ENCODE results near the gene SSBP2. TPM values are rescaled to one million over a fixed set of nuclear protein-coding genes. Genes with fewer than 3 reads are reported as not detected.

Gene SSBP2
- total RNA-seq, 1 donor: 34.3 TPM

DNA sequence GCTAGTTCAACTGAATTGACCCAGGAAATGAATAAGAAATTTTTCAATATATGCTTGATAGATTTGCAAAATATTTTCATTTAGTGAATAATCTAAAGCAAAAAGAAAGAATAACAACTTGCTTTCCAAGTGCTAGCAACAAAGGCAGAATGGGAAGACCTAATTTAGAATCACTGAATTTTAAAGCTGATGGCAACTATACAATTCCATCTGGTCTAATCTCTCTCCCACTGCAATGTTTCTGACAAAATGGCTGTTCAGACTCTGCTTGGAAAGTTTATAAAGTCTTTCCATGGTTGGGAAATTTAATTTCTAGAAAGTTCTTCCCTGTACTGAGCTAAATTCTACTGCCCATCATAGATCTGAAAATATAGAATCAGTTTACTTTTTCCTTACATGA is 281.2 kb downstream of the SSBP2 start:
- no peak overlapping the region for H3K4me3 ChIP-seq (ENCODE audit: low read depth, low read length)
- TF ChIP-seq, protein P1, sequence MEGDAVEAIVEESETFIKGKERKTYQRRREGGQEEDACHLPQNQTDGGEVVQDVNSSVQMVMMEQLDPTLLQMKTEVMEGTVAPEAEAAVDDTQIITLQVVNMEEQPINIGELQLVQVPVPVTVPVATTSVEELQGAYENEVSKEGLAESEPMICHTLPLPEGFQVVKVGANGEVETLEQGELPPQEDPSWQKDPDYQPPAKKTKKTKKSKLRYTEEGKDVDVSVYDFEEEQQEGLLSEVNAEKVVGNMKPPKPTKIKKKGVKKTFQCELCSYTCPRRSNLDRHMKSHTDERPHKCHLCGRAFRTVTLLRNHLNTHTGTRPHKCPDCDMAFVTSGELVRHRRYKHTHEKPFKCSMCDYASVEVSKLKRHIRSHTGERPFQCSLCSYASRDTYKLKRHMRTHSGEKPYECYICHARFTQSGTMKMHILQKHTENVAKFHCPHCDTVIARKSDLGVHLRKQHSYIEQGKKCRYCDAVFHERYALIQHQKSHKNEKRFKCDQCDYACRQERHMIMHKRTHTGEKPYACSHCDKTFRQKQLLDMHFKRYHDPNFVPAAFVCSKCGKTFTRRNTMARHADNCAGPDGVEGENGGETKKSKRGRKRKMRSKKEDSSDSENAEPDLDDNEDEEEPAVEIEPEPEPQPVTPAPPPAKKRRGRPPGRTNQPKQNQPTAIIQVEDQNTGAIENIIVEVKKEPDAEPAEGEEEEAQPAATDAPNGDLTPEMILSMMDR (IDR thresholded peaks at IDR 0.05; ENCODE audit: insufficient read depth, low read length): no peak
- DNase-seq (ENCODE audit: low read depth): no peak

DNA sequence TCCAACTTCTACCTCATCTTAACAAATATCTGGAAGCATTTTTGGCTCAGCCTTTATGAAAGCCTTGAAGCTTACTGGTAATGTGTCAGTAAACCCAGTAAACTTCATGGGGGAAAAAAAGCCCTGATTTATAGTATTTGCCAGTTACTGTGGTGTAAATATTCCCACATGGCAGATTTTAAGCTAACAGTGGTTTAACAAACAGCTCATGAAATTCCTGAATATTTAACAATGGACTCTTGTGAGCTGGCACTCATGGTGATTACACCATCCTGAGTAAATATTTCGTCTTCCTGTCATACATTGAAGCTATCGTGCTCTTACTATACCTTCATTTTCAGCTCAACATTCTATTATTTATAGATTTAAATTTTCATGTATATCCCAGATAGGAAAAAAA is 300.0 kb downstream of the SSBP2 start:
- TF ChIP-seq, protein P1 (IDR thresholded peaks at IDR 0.05; ENCODE audit: insufficient read depth, low read length): no peak
- peak; percentile 49 for DNase-seq (ENCODE audit: low read depth)
- H3K4me3 ChIP-seq (ENCODE audit: low read depth, low read length): no peak overlapping the region

DNA sequence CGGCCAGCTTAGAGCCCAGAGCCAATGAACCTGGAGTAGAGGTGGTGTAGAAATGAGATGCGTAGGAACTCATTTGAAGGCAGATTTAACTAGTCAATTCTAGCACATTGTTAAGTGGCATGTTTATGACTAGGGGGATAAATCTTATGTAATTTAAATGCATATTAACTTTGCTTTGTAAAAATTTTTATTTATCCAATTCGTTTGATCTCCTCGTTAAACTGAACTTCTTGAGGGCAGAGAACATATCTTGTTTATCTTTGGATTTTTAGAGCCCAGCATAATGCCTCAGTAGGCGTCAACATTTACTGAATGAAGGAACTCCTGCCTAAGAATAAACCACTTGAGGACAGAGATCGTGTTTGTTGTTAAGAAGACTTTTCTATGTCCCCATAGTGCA is 315.9 kb downstream of the SSBP2 start:
- TF ChIP-seq, protein P1 (IDR thresholded peaks at IDR 0.05; ENCODE audit: insufficient read depth, low read length): no peak
- DNase-seq (ENCODE audit: low read depth): no peak
- no peak overlapping the region for H3K4me3 ChIP-seq (ENCODE audit: low read depth, low read length)

DNA sequence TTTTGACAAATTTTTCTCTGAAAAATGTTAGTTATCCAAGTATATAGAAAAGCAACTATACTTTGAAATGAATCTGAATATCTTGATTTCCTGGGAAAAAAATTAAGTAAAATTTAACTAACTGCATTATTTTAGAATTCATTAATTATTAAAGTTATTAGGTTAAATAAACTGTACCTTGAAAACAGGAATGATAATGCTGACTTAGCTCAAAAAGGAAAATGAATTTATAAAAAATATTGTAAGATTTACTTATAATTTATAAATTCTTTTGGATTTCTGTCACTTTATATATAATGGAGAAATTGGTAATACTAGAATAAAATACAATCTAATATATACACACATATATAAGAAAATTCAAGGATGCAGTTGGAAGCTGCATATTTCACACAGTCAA is 320.9 kb downstream of the SSBP2 start:
- no peak overlapping the region for H3K4me3 ChIP-seq (ENCODE audit: low read depth, low read length)
- TF ChIP-seq, protein P1 (IDR thresholded peaks at IDR 0.05; ENCODE audit: insufficient read depth, low read length): no peak
- no peak for DNase-seq (ENCODE audit: low read depth)

DNA sequence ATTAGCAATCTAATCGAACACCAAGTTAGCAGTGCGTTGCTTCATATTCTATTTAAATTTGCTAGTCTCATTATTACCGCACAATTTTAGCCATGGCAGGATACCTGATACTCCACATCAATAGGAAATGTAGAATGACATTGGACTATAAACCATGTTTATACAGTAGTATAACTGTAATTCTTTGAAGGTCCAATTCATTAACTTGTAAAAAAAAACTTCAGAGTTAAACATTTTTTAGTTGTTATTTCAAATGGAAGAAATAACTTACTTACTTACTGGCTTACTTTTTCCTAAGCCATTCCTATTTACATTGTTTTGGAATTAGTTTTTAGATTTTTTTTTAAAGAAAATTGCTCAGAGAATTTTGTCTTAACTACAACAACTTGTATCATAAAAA is 321.5 kb downstream of the SSBP2 start:
- TF ChIP-seq, protein P1 (IDR thresholded peaks at IDR 0.05; ENCODE audit: insufficient read depth, low read length): no peak

DNA sequence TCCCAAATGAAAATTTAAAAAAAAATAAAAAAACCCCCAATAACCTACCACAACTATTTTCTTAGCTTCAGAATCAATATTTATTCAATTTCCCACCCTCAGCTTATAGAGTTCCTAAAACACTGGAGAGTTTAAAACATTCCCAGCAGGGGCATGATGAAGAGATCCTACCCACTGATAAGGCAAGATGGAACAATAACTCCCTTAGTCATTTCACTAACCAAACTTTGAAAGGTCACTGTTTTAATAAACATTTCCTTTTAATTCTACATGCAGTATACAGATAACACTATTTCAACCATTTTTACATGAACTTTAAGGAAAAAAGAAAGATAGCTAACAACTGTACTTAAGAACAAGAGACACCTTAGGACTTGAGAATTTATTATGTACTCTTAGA is 322.0 kb downstream of the SSBP2 start:
- TF ChIP-seq, protein P1 (IDR thresholded peaks at IDR 0.05; ENCODE audit: insufficient read depth, low read length): no peak
- DNase-seq (ENCODE audit: low read depth): peak; percentile 35

More for the DNA sequence above, 321.5 kb downstream of the SSBP2 start:
- H3K4me3 ChIP-seq (ENCODE audit: low read depth, low read length): no peak overlapping the region
- DNase-seq (ENCODE audit: low read depth): no peak

DNA sequence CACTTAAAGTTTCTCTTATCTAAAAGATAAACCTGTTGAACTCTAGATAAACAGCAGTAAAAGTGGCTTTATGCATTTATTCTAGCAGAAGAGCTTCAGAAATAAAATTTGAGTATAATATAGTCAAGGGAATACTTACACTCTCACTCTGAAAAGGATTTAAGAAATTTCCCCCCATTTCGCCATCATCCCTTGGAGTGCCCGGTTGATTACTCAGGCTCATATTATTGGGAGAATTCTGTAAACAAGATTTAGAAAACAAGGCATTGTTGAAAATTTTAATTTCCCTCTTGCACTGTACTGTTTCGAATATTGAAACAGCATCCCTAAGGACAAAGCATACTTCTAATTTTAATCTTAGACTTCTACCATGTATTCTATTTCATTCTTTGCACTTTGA is 322.5 kb downstream of the SSBP2 start:
- peak; percentile 35 for DNase-seq (ENCODE audit: low read depth)
- TF ChIP-seq, protein P1 (IDR thresholded peaks at IDR 0.05; ENCODE audit: insufficient read depth, low read length): no peak
- no peak overlapping the region for H3K4me3 ChIP-seq (ENCODE audit: low read depth, low read length)

More for the DNA sequence above, 322.0 kb downstream of the SSBP2 start:
- no peak overlapping the region for H3K4me3 ChIP-seq (ENCODE audit: low read depth, low read length)
